NK-92 (cell line): ENCODE data around the gene ARL2.
"Not testable (repeated sequence)": the region's sequence is repeated elsewhere in the genome, so short reads cannot be mapped to it uniquely, and the experiment has no call there.

Source experiments
- DNase-seq: peaks from one replicate; lab custom pipeline; 2025; ENCODE audit not compliant: unreplicated experiment; lab: John Stamatoyannopoulos, UW

Gene ARL2

GRCh38 chr11:65003968-65004367, 10.0 kb upstream of the ARL2 start:
- not testable (repeated sequence) for DNase-seq

GRCh38 chr11:65008016-65008415, 5.9 kb upstream of the ARL2 start:
- no peak for DNase-seq

GRCh38 chr11:65008873-65009272, 5.1 kb upstream of the ARL2 start:
- no peak for DNase-seq

- peak; percentile 52 for DNase-seq
Measured at GRCh38 chr11:65013130-65013887, 651 bp upstream of the ARL2 start.

GRCh38 chr11:65014726-65015227, 817 bp downstream of the ARL2 start:
- no peak for DNase-seq

- DNase-seq: no peak
Measured at GRCh38 chr11:65016705-65017104, 2.7 kb downstream of the ARL2 start.

- DNase-seq: no peak
Measured at GRCh38 chr11:65017937-65018336, 4.0 kb downstream of the ARL2 start.

GRCh38 chr11:65019824-65020223, 5.9 kb downstream of the ARL2 start:
- no peak for DNase-seq

GRCh38 chr11:65021003-65021402, 7.0 kb downstream of the ARL2 start:
- DNase-seq: no peak

- no peak for DNase-seq
Measured at GRCh38 chr11:65021509-65021908, 7.5 kb downstream of the ARL2 start.

- not testable (repeated sequence) for DNase-seq
Measured at GRCh38 chr11:65023502-65023901, 9.5 kb downstream of the ARL2 start.

GRCh38 chr11:65026810-65027209, 12.8 kb downstream of the ARL2 start:
- no peak for DNase-seq

GRCh38 chr11:65027213-65028067, 13.5 kb downstream of the ARL2 start, which contains the start of gene SNX15:
TSS of gene SNX15 (plus strand) at chr11:65027439. CDS start at chr11:65027538, 99 bp downstream.
- peak; percentile 45 for DNase-seq

- DNase-seq: no peak
Measured at GRCh38 chr11:65032216-65032615, 18.3 kb downstream of the ARL2 start.

GRCh38 chr11:65034423-65034822, 20.5 kb downstream of the ARL2 start:
- no peak for DNase-seq

- no peak for DNase-seq
Measured at GRCh38 chr11:65035579-65035978, 21.6 kb downstream of the ARL2 start.

- no peak for DNase-seq
Measured at GRCh38 chr11:65036931-65037330, 23.0 kb downstream of the ARL2 start.

GRCh38 chr11:65040520-65040846, 26.5 kb downstream of the ARL2 start:
- no peak for DNase-seq

- DNase-seq: peak; percentile 10
Measured at GRCh38 chr11:65040847-65041622, 27.1 kb downstream of the ARL2 start, which contains the start of gene SAC3D1. TSS of gene SAC3D1 (plus strand) at chr11:65041210. CDS start at chr11:65041293, 83 bp downstream.

- no peak for DNase-seq
Measured at GRCh38 chr11:65042891-65043290, 28.9 kb downstream of the ARL2 start.

GRCh38 chr11:65043881-65044501, 30.0 kb downstream of the ARL2 start:
- no peak for DNase-seq
